ENCODE data around the gene TMEM80. TPM values are rescaled to one million over a fixed set of nuclear protein-coding genes. Genes with fewer than 3 reads are reported as not detected.

TMEM80 gene
- total and polyA plus RNA-seq, 2 donors = 17.7 to 31.1 TPM

- H3K27me3 ChIP-seq (ENCODE audit: control insufficient read depth in 2 of 2, insufficient read depth in 1 of 2, low read length in 1 of 2) = no peaks in the 10 kb centered on the region
- peaks cover 35 to 53% of the 10 kb centered on the region in 2 donors for H3K36me3 ChIP-seq (ENCODE audit: control insufficient read depth in 2 of 2, insufficient read depth in 2 of 2, low read length in 1 of 2)
- H3K9me3 ChIP-seq (ENCODE audit: control insufficient read depth in 2 of 2, insufficient read depth in 1 of 2, low read length in 1 of 2) = no peaks in the 10 kb centered on the region
- WGBS = 98% methylated on average over 8 of the region's 8 CpGs
- no peak overlapping the region for H3K27ac ChIP-seq (ENCODE audit: low read depth in 1 of 2, low read length in 1 of 2)
- H3K4me3 ChIP-seq (ENCODE audit: low read length in 2 of 2) = no peak overlapping the region
- no peak for DNase-seq (ENCODE audit: low read depth in 6 of 9, low spot score in 9 of 9)
- H3K4me1 ChIP-seq (ENCODE audit: control insufficient read depth in 2 of 2, insufficient read depth in 2 of 2, low read length in 2 of 2) = no peaks in the 10 kb centered on the region
These were observed 21.8 kb upstream of the TMEM80 start for GRCh38 chr11:673866-674265.

- no peak for DNase-seq (ENCODE audit: low read depth in 6 of 9, low spot score in 9 of 9)
- Histone ChIP-seq H3K4me1 (ENCODE audit: control insufficient read depth in 2 of 2, insufficient read depth in 2 of 2, low read length in 2 of 2) (no peaks in the 10 kb centered on the region), H3K36me3 (ENCODE audit: control insufficient read depth in 2 of 2, insufficient read depth in 2 of 2, low read length in 1 of 2) (peaks cover 36 to 58% of the 10 kb centered on the region in 2 donors)
These were observed 21.2 kb upstream of the TMEM80 start for GRCh38 chr11:674406-674805.

GRCh38 chr11:678297-678696 lies 17.3 kb upstream of the TMEM80 start:
- no peaks in the 10 kb centered on the region for H3K4me1 ChIP-seq (ENCODE audit: control insufficient read depth in 2 of 2, insufficient read depth in 2 of 2, low read length in 2 of 2)
- H3K4me3 ChIP-seq (ENCODE audit: low read length in 2 of 2) = no peak overlapping the region
- H3K9me3 ChIP-seq (ENCODE audit: control insufficient read depth in 2 of 2, insufficient read depth in 1 of 2, low read length in 1 of 2) = peaks cover 0 to 2% of the 10 kb centered on the region in 2 donors
- WGBS = 98% methylated on average over 3 of the region's 3 CpGs
- no peaks in the 10 kb centered on the region for H3K27me3 ChIP-seq (ENCODE audit: control insufficient read depth in 2 of 2, insufficient read depth in 1 of 2, low read length in 1 of 2)
- DNase-seq (ENCODE audit: low read depth in 6 of 9, low spot score in 9 of 9) = no peak
- H3K27ac ChIP-seq (ENCODE audit: low read depth in 1 of 2, low read length in 1 of 2) = no peak overlapping the region
- H3K36me3 ChIP-seq (ENCODE audit: control insufficient read depth in 2 of 2, insufficient read depth in 2 of 2, low read length in 1 of 2) = peaks cover 59 to 84% of the 10 kb centered on the region in 2 donors

More at GRCh38 chr11:674406-674805, 21.2 kb upstream of the TMEM80 start:
- H3K27me3 ChIP-seq (ENCODE audit: control insufficient read depth in 2 of 2, insufficient read depth in 1 of 2, low read length in 1 of 2) = no peaks in the 10 kb centered on the region
- no peaks in the 10 kb centered on the region for H3K9me3 ChIP-seq (ENCODE audit: control insufficient read depth in 2 of 2, insufficient read depth in 1 of 2, low read length in 1 of 2)
- no peak overlapping the region for H3K4me3 ChIP-seq (ENCODE audit: low read length in 2 of 2)
- WGBS = 96% methylated on average over 17 of the region's 17 CpGs
- no peak overlapping the region for H3K27ac ChIP-seq (ENCODE audit: low read depth in 1 of 2, low read length in 1 of 2)

GRCh38 chr11:679271-680207 lies 16.1 kb upstream of the TMEM80 start:
- Histone ChIP-seq H3K4me3 (ENCODE audit: low read length in 2 of 2) (no peak overlapping the region), H3K27ac (ENCODE audit: low read depth in 1 of 2, low read length in 1 of 2) (no peak overlapping the region), H3K27me3 (ENCODE audit: control insufficient read depth in 2 of 2, insufficient read depth in 1 of 2, low read length in 1 of 2) (no peaks in the 10 kb centered on the region), H3K9me3 (ENCODE audit: control insufficient read depth in 2 of 2, insufficient read depth in 1 of 2, low read length in 1 of 2) (peaks cover 0 to 2% of the 10 kb centered on the region in 2 donors), H3K36me3 (ENCODE audit: control insufficient read depth in 2 of 2, insufficient read depth in 2 of 2, low read length in 1 of 2) (peaks cover 58 to 83% of the 10 kb centered on the region in 2 donors), H3K4me1 (ENCODE audit: control insufficient read depth in 2 of 2, insufficient read depth in 2 of 2, low read length in 2 of 2) (no peaks in the 10 kb centered on the region)
- DNase-seq (ENCODE audit: low read depth in 6 of 9, low spot score in 9 of 9) = no peak
- 98% methylated on average over 36 of the region's 36 CpGs for WGBS

GRCh38 chr11:680476-680875 lies 15.1 kb upstream of the TMEM80 start:
- no peaks in the 10 kb centered on the region for H3K27me3 ChIP-seq (ENCODE audit: control insufficient read depth in 2 of 2, insufficient read depth in 1 of 2, low read length in 1 of 2)
- no peaks in the 10 kb centered on the region for H3K4me1 ChIP-seq (ENCODE audit: control insufficient read depth in 2 of 2, insufficient read depth in 2 of 2, low read length in 2 of 2)
- no peak overlapping the region for H3K4me3 ChIP-seq (ENCODE audit: low read length in 2 of 2)
- H3K27ac ChIP-seq (ENCODE audit: low read depth in 1 of 2, low read length in 1 of 2) = no peak overlapping the region
- peaks cover 64 to 85% of the 10 kb centered on the region in 2 donors for H3K36me3 ChIP-seq (ENCODE audit: control insufficient read depth in 2 of 2, insufficient read depth in 2 of 2, low read length in 1 of 2)
- DNase-seq (ENCODE audit: low read depth in 6 of 9, low spot score in 9 of 9) = no peak
- 93% methylated on average over 19 of the region's 19 CpGs for WGBS
- peaks cover 0 to 2% of the 10 kb centered on the region in 2 donors for H3K9me3 ChIP-seq (ENCODE audit: control insufficient read depth in 2 of 2, insufficient read depth in 1 of 2, low read length in 1 of 2)

GRCh38 chr11:680970-681369 lies 14.6 kb upstream of the TMEM80 start:
- Histone ChIP-seq H3K27me3 (ENCODE audit: control insufficient read depth in 2 of 2, insufficient read depth in 1 of 2, low read length in 1 of 2) (no peaks in the 10 kb centered on the region), H3K9me3 (ENCODE audit: control insufficient read depth in 2 of 2, insufficient read depth in 1 of 2, low read length in 1 of 2) (peaks cover 0 to 2% of the 10 kb centered on the region in 2 donors), H3K36me3 (ENCODE audit: control insufficient read depth in 2 of 2, insufficient read depth in 2 of 2, low read length in 1 of 2) (peaks cover 69 to 86% of the 10 kb centered on the region in 2 donors), H3K4me3 (ENCODE audit: low read length in 2 of 2) (no peak overlapping the region), H3K4me1 (ENCODE audit: control insufficient read depth in 2 of 2, insufficient read depth in 2 of 2, low read length in 2 of 2) (no peaks in the 10 kb centered on the region), H3K27ac (ENCODE audit: low read depth in 1 of 2, low read length in 1 of 2) (no peak overlapping the region)
- DNase-seq (ENCODE audit: low read depth in 6 of 9, low spot score in 9 of 9) = no peak
- WGBS = 94% methylated on average over 13 of the region's 13 CpGs

GRCh38 chr11:686451-687243 lies 9.0 kb upstream of the TMEM80 start:
- 95% methylated on average over 30 of the region's 30 CpGs for WGBS
- Histone ChIP-seq H3K9me3 (ENCODE audit: control insufficient read depth in 2 of 2, insufficient read depth in 1 of 2, low read length in 1 of 2) (peaks cover 0 to 2% of the 10 kb centered on the region in 2 donors), H3K36me3 (ENCODE audit: control insufficient read depth in 2 of 2, insufficient read depth in 2 of 2, low read length in 1 of 2) (peaks cover 82 to 83% of the 10 kb centered on the region in 2 donors), H3K27ac (ENCODE audit: low read depth in 1 of 2, low read length in 1 of 2) (no peak overlapping the region), H3K4me3 (ENCODE audit: low read length in 2 of 2) (no peak overlapping the region), H3K4me1 (ENCODE audit: control insufficient read depth in 2 of 2, insufficient read depth in 2 of 2, low read length in 2 of 2) (peaks cover 0 to 25% of the 10 kb centered on the region in 2 donors), H3K27me3 (ENCODE audit: control insufficient read depth in 2 of 2, insufficient read depth in 1 of 2, low read length in 1 of 2) (no peaks in the 10 kb centered on the region)
- DNase-seq (ENCODE audit: low read depth in 6 of 9, low spot score in 9 of 9) = no peak

- Histone ChIP-seq H3K4me3 (ENCODE audit: low read length in 2 of 2) (no peak overlapping the region), H3K9me3 (ENCODE audit: control insufficient read depth in 2 of 2, insufficient read depth in 1 of 2, low read length in 1 of 2) (no peaks in the 10 kb centered on the region), H3K36me3 (ENCODE audit: control insufficient read depth in 2 of 2, insufficient read depth in 2 of 2, low read length in 1 of 2) (peaks cover 72 to 73% of the 10 kb centered on the region in 2 donors), H3K27me3 (ENCODE audit: control insufficient read depth in 2 of 2, insufficient read depth in 1 of 2, low read length in 1 of 2) (no peaks in the 10 kb centered on the region), H3K27ac (ENCODE audit: low read depth in 1 of 2, low read length in 1 of 2) (no peak overlapping the region), H3K4me1 (ENCODE audit: control insufficient read depth in 2 of 2, insufficient read depth in 2 of 2, low read length in 2 of 2) (peaks cover 0 to 37% of the 10 kb centered on the region in 2 donors)
- DNase-seq (ENCODE audit: low read depth in 6 of 9, low spot score in 9 of 9) = no peak
- 94% methylated on average over 13 of the region's 13 CpGs for WGBS
These were observed 7.9 kb upstream of the TMEM80 start for GRCh38 chr11:687751-688150.

GRCh38 chr11:688681-689080 lies 6.9 kb upstream of the TMEM80 start:
- H3K4me1 ChIP-seq (ENCODE audit: control insufficient read depth in 2 of 2, insufficient read depth in 2 of 2, low read length in 2 of 2) = peaks cover 6 to 46% of the 10 kb centered on the region in 2 donors
- H3K36me3 ChIP-seq (ENCODE audit: control insufficient read depth in 2 of 2, insufficient read depth in 2 of 2, low read length in 1 of 2) = peaks cover 63% of the 10 kb centered on the region in 2 donors
- H3K9me3 ChIP-seq (ENCODE audit: control insufficient read depth in 2 of 2, insufficient read depth in 1 of 2, low read length in 1 of 2) = no peaks in the 10 kb centered on the region
- H3K27me3 ChIP-seq (ENCODE audit: control insufficient read depth in 2 of 2, insufficient read depth in 1 of 2, low read length in 1 of 2) = no peaks in the 10 kb centered on the region
- H3K4me3 ChIP-seq (ENCODE audit: low read length in 2 of 2) = no peak overlapping the region
- 46% methylated on average over 9 of the region's 9 CpGs for WGBS
- no peak overlapping the region for H3K27ac ChIP-seq (ENCODE audit: low read depth in 1 of 2, low read length in 1 of 2)
- no peak for DNase-seq (ENCODE audit: low read depth in 6 of 9, low spot score in 9 of 9)
